Panc1 (cell line): ENCODE results near the gene PALD1.

ENCODE experiments used
- POLR2AphosphoS5 ChIP-seq: IDR thresholded peaks from 2 replicates; pipeline ENCODE4 v1.6.1; 2012; ENCODE audit warnings: mild to moderate bottlenecking, low read depth, low read length, moderate library complexity
- TF ChIP-seq, protein P1 (sequence below): fragments of 450-650 bp; IDR thresholded peaks from 2 replicates; pipeline ENCODE4 v1.5.1; 2017; ENCODE audit warnings: mild to moderate bottlenecking
- TF ChIP-seq, protein P2 (sequence below), 2 experiments: IDR thresholded peaks; 2 replicates each; pipeline ENCODE4 v1.6.1; 2011 to 2012; ENCODE audit warnings: low read depth in 2 of 2, control low read depth in 1 of 2, low read length in 1 of 2, mild to moderate bottlenecking in 1 of 2, moderate library complexity in 1 of 2; ENCODE audit not compliant: insufficient read depth in 1 of 2

DNA sequence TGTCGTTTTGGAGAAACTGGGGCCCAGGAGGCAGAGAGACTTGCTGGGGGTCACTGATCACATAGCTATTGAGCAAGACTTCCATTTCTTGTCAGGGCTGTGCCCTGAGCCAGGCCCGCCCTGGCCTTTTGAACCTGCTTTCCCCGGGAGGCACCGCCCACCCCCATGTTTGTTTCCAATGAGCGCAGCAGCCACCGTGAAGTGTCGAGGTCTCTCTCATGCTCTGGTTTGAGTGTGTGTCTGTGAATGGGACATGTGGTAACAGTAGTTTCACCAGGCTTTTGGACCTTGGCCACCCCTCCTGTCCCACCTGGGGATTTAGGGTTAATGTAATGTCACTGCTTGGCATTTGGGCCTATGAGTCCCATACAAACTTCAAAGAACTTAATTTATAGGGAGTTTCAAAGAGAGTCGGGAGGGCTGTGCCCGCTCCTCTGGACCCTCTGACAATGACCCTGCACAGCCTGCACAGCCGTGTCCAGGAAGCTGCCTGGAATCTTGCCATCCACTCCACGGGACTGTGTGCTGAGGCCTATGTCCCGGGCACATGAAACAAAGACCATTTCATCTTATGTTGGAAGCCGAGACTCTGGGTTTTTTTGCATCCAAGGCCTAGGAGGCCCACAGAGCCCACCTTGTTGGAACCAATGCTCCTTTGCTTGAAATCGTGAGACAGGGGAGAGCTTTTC lies 117.7 kb downstream of the PALD1 start:
- TF ChIP-seq, protein P1, sequence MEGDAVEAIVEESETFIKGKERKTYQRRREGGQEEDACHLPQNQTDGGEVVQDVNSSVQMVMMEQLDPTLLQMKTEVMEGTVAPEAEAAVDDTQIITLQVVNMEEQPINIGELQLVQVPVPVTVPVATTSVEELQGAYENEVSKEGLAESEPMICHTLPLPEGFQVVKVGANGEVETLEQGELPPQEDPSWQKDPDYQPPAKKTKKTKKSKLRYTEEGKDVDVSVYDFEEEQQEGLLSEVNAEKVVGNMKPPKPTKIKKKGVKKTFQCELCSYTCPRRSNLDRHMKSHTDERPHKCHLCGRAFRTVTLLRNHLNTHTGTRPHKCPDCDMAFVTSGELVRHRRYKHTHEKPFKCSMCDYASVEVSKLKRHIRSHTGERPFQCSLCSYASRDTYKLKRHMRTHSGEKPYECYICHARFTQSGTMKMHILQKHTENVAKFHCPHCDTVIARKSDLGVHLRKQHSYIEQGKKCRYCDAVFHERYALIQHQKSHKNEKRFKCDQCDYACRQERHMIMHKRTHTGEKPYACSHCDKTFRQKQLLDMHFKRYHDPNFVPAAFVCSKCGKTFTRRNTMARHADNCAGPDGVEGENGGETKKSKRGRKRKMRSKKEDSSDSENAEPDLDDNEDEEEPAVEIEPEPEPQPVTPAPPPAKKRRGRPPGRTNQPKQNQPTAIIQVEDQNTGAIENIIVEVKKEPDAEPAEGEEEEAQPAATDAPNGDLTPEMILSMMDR = no peak
- TF ChIP-seq, protein P2, sequence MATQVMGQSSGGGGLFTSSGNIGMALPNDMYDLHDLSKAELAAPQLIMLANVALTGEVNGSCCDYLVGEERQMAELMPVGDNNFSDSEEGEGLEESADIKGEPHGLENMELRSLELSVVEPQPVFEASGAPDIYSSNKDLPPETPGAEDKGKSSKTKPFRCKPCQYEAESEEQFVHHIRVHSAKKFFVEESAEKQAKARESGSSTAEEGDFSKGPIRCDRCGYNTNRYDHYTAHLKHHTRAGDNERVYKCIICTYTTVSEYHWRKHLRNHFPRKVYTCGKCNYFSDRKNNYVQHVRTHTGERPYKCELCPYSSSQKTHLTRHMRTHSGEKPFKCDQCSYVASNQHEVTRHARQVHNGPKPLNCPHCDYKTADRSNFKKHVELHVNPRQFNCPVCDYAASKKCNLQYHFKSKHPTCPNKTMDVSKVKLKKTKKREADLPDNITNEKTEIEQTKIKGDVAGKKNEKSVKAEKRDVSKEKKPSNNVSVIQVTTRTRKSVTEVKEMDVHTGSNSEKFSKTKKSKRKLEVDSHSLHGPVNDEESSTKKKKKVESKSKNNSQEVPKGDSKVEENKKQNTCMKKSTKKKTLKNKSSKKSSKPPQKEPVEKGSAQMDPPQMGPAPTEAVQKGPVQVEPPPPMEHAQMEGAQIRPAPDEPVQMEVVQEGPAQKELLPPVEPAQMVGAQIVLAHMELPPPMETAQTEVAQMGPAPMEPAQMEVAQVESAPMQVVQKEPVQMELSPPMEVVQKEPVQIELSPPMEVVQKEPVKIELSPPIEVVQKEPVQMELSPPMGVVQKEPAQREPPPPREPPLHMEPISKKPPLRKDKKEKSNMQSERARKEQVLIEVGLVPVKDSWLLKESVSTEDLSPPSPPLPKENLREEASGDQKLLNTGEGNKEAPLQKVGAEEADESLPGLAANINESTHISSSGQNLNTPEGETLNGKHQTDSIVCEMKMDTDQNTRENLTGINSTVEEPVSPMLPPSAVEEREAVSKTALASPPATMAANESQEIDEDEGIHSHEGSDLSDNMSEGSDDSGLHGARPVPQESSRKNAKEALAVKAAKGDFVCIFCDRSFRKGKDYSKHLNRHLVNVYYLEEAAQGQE (IDR thresholded peaks at IDR 0.05; ENCODE audit: insufficient read depth in 1 of 2, low read depth in 2 of 2, low read length in 1 of 2) = no peak
- no peak for TF ChIP-seq POLR2AphosphoS5
